Measurements from ENCODE around the gene PNO1.

Gene PNO1

GRCh38 chr2:68118816-68119215 lies 38.9 kb upstream of the PNO1 start:
- H3K4me3 ChIP-seq (ENCODE audit: low read depth, low read length) = no peak overlapping the region
- H3K36me3 ChIP-seq (ENCODE audit: control insufficient read depth in 2 of 2, insufficient read depth in 1 of 2, low read length in 2 of 2) = no peaks in the 10 kb centered on the region
- POLR2A ChIA-PET = no interaction called here
- TF ChIP-seq ZNF416 (tag by site-specific recombination; IDR thresholded peaks at IDR 0.05) (no peak), ATF2 (tag by site-specific recombination; IDR thresholded peaks at IDR 0.05; ENCODE audit: low read depth) (no peak), ZNF529 (tag by site-specific recombination; IDR thresholded peaks at IDR 0.05; ENCODE audit: insufficient replicate concordance) (no peak), ZNF830 (tag by site-specific recombination; IDR thresholded peaks at IDR 0.05; ENCODE audit: low read depth) (no peak), ZFP3 (tag by site-specific recombination; IDR thresholded peaks at IDR 0.05; ENCODE audit: low read depth) (no peak), HIC1 (tag by site-specific recombination; IDR thresholded peaks at IDR 0.05) (no peak), ZNF645 (tag by site-specific recombination; IDR thresholded peaks at IDR 0.05) (no peak), GLIS2 (tag by site-specific recombination; IDR thresholded peaks at IDR 0.05) (no peak), ZNF707 (tag by site-specific recombination; IDR thresholded peaks at IDR 0.05) (no peak), MYNN (tag by site-specific recombination; IDR thresholded peaks at IDR 0.05; ENCODE audit: borderline replicate concordance) (no peak), KLF1 (tag by site-specific recombination; IDR thresholded peaks at IDR 0.05) (no peak), ZNF292 (tag by site-specific recombination; IDR thresholded peaks at IDR 0.05; ENCODE audit: borderline replicate concordance, low read depth) (no peak), TCF7L2 (IDR thresholded peaks at IDR 0.05; ENCODE audit: borderline replicate concordance, low read depth, low read length) (no peak), ZNF558 (tag by site-specific recombination; IDR thresholded peaks at IDR 0.05) (no peak), ZSCAN16 (tag by site-specific recombination; IDR thresholded peaks at IDR 0.05) (no peak), ZNF585B (tag by site-specific recombination; IDR thresholded peaks at IDR 0.05) (no peak), ZNF571 (tag by site-specific recombination; IDR thresholded peaks at IDR 0.05) (no peak), ZNF132 (tag by site-specific recombination; IDR thresholded peaks at IDR 0.05; ENCODE audit: borderline replicate concordance) (no peak)
- peaks cover 6% of the 10 kb centered on the region; the same call in 1 of the 2 replicates for H3K4me1 ChIP-seq (ENCODE audit: control insufficient read depth, insufficient read depth, low read length)
- CTCF ChIA-PET = interaction anchor here (0.9 to 1.1 kb wide), 2 partner anchors 77 to 164 kb away, joined by 3 to 4 read pairs; no protein-coding TSS in a partner anchor
- no peak overlapping the region for H3K27ac ChIP-seq (ENCODE audit: extremely low read depth, low read depth, low read length)
- H3K9me3 ChIP-seq (ENCODE audit: control insufficient read depth, insufficient read depth, low read depth, low read length) = no peaks in the 10 kb centered on the region

GRCh38 chr2:68119504-68119903 lies 38.2 kb upstream of the PNO1 start:
- H3K27ac ChIP-seq (ENCODE audit: extremely low read depth, low read depth, low read length) = no peak overlapping the region
- ChIA-PET CTCF (interaction anchor here (0.6 to 1.6 kb wide), 4 partner anchors 66 to 173 kb away, joined by 3 to 6 read pairs (median 4); no protein-coding TSS in a partner anchor), POLR2A (interaction anchor here (0.7 kb wide), 1 partner anchor 1317 kb away, joined by 4 read pairs; no protein-coding TSS in a partner anchor)

More at GRCh38 chr2:68119504-68119903, 38.2 kb upstream of the PNO1 start:
- no peak for TF ChIP-seq ZNF280D (tag by site-specific recombination; IDR thresholded peaks at IDR 0.05)
- TF ChIP-seq BCL11B (tag by site-specific recombination; IDR thresholded peaks at IDR 0.05; ENCODE audit: low read depth) = no peak
- no peak for TF ChIP-seq ZNF654 (tag by site-specific recombination; IDR thresholded peaks at IDR 0.05; ENCODE audit: low read depth)
- peak; percentile 77 for TF ChIP-seq ZIC2 (tag by site-specific recombination; IDR thresholded peaks at IDR 0.05)
- TF ChIP-seq ZNF221 (tag by site-specific recombination; IDR thresholded peaks at IDR 0.05; ENCODE audit: borderline replicate concordance) = no peak
- Histone ChIP-seq H3K4me1 (ENCODE audit: control insufficient read depth, insufficient read depth, low read length) (peaks cover 6% of the 10 kb centered on the region; the same call in 1 of the 2 replicates), H3K36me3 (ENCODE audit: control insufficient read depth in 2 of 2, insufficient read depth in 1 of 2, low read length in 2 of 2) (no peaks in the 10 kb centered on the region), H3K4me3 (ENCODE audit: low read depth, low read length) (no peak overlapping the region), H3K9me3 (ENCODE audit: control insufficient read depth, insufficient read depth, low read depth, low read length) (no peaks in the 10 kb centered on the region)
